Measurements from ENCODE around the gene NETO2. TPM values are rescaled to one million over a fixed set of nuclear protein-coding genes. Genes with fewer than 3 reads are reported as not detected.

The NETO2 gene
- total and polyA plus RNA-seq, 9 of the 15 experiments (the other 6 are each of a cell fraction or from before 2014, with no cell fraction given): 4.1 to 37.0 (median 22.2) TPM

DNA sequence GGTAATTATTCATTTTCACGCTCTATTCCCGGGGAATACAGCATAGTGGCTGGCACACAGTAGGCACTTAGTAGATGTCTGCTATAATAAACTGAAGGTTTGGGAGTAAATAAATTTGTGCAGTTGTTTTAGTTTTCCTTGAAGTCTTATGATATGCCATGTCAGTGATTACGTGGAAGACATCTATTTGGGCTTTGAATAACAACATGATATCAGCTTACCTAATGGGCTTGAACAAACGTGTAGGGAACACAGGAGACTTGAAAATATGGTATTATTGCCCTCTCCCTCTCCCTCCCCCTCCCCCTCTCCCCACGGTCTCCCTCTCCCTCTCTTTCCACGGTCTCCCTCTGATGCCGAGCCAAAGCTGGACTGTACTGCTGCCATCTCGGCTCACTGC lies 36.3 kb upstream of the NETO2 start:
- no peak overlapping the region for H2AFZ ChIP-seq (ENCODE audit: low read depth, low read length)
- H3K4me1 ChIP-seq (replicated peaks in 1 of 2; ENCODE audit: control insufficient read depth in 2 of 2, insufficient read depth in 2 of 2, low read length in 2 of 2): no peaks in the 10 kb centered on the region
- TF ChIP-seq, protein P1, sequence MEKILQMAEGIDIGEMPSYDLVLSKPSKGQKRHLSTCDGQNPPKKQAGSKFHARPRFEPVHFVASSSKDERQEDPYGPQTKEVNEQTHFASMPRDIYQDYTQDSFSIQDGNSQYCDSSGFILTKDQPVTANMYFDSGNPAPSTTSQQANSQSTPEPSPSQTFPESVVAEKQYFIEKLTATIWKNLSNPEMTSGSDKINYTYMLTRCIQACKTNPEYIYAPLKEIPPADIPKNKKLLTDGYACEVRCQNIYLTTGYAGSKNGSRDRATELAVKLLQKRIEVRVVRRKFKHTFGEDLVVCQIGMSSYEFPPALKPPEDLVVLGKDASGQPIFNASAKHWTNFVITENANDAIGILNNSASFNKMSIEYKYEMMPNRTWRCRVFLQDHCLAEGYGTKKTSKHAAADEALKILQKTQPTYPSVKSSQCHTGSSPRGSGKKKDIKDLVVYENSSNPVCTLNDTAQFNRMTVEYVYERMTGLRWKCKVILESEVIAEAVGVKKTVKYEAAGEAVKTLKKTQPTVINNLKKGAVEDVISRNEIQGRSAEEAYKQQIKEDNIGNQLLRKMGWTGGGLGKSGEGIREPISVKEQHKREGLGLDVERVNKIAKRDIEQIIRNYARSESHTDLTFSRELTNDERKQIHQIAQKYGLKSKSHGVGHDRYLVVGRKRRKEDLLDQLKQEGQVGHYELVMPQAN (IDR thresholded peaks at IDR 0.05; ENCODE audit: borderline replicate concordance): no peak
- TF ChIP-seq ZNF224 (CRISPR knock-in tag; IDR thresholded peaks at IDR 0.05): no peak
- TF ChIP-seq ZNF507 (tag; conservative IDR thresholded peaks at IDR 0.05): no peak
- TF ChIP-seq HNRNPUL1 (IDR thresholded peaks at IDR 0.05; ENCODE audit: low read length): no peak
- no peak for TF ChIP-seq CBX1 (IDR thresholded peaks at IDR 0.05; ENCODE audit: low read depth)
- TF ChIP-seq ZNF324 (CRISPR knock-in tag; IDR thresholded peaks at IDR 0.05): no peak
- TF ChIP-seq RBM25 (IDR thresholded peaks at IDR 0.05; ENCODE audit: low read depth, low read length, severe bottlenecking): no peak
- TF ChIP-seq ZNF197 (CRISPR knock-in tag; IDR thresholded peaks at IDR 0.05; ENCODE audit: low read depth): no peak
- TF ChIP-seq, protein P2, sequence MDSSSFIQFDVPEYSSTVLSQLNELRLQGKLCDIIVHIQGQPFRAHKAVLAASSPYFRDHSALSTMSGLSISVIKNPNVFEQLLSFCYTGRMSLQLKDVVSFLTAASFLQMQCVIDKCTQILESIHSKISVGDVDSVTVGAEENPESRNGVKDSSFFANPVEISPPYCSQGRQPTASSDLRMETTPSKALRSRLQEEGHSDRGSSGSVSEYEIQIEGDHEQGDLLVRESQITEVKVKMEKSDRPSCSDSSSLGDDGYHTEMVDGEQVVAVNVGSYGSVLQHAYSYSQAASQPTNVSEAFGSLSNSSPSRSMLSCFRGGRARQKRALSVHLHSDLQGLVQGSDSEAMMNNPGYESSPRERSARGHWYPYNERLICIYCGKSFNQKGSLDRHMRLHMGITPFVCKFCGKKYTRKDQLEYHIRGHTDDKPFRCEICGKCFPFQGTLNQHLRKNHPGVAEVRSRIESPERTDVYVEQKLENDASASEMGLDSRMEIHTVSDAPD (CRISPR knock-in tag; IDR thresholded peaks at IDR 0.05): no peak
- no peak for TF ChIP-seq RFX7 (CRISPR knock-in tag; IDR thresholded peaks at IDR 0.05)
- TF ChIP-seq NFE2L1 (tag; IDR thresholded peaks at IDR 0.05; ENCODE audit: borderline replicate concordance, low read depth): no peak
- no peak for TF ChIP-seq STAT5B (CRISPR knock-in tag; IDR thresholded peaks at IDR 0.05)
- TF ChIP-seq CAMTA2 (CRISPR knock-in tag; conservative IDR thresholded peaks at IDR 0.05): no peak
- TF ChIP-seq, protein P3, sequence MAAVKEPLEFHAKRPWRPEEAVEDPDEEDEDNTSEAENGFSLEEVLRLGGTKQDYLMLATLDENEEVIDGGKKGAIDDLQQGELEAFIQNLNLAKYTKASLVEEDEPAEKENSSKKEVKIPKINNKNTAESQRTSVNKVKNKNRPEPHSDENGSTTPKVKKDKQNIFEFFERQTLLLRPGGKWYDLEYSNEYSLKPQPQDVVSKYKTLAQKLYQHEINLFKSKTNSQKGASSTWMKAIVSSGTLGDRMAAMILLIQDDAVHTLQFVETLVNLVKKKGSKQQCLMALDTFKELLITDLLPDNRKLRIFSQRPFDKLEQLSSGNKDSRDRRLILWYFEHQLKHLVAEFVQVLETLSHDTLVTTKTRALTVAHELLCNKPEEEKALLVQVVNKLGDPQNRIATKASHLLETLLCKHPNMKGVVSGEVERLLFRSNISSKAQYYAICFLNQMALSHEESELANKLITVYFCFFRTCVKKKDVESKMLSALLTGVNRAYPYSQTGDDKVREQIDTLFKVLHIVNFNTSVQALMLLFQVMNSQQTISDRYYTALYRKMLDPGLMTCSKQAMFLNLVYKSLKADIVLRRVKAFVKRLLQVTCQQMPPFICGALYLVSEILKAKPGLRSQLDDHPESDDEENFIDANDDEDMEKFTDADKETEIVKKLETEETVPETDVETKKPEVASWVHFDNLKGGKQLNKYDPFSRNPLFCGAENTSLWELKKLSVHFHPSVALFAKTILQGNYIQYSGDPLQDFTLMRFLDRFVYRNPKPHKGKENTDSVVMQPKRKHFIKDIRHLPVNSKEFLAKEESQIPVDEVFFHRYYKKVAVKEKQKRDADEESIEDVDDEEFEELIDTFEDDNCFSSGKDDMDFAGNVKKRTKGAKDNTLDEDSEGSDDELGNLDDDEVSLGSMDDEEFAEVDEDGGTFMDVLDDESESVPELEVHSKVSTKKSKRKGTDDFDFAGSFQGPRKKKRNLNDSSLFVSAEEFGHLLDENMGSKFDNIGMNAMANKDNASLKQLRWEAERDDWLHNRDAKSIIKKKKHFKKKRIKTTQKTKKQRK (IDR thresholded peaks at IDR 0.05; ENCODE audit: borderline replicate concordance, low read depth, low read length): no peak
- TF ChIP-seq ZNF79 (CRISPR knock-in tag; IDR thresholded peaks at IDR 0.05; ENCODE audit: low read depth): no peak
- TF ChIP-seq ZNF124 (CRISPR knock-in tag; IDR thresholded peaks at IDR 0.05): no peak
- TF ChIP-seq SUPT5H (IDR thresholded peaks at IDR 0.05): no peak
- TF ChIP-seq ZNF282 (CRISPR knock-in tag; IDR thresholded peaks at IDR 0.05): no peak
- WGBS (ENCODE audit: insufficient coverage, low coverage, missing lambda C conversion rate): 75% methylated on average over 4 of the region's 8 CpGs
- DNase-seq (ENCODE audit: extremely low read depth in 1 of 4, low spot score in 3 of 4) (no peak), FAIRE-seq (no peak), ATAC-seq (no peak)
- POLR2A ChIA-PET: no interaction called here
- H3K36me3 ChIP-seq (ENCODE audit: control insufficient read depth, insufficient read depth, low read length): no peaks in the 10 kb centered on the region; the same call in 2 of the 3 replicates
- H3K27me3 ChIP-seq (ENCODE audit: control insufficient read depth in 2 of 2, insufficient read depth in 2 of 2, low read length in 2 of 2): no peaks in the 10 kb centered on the region
- no peaks in the 10 kb centered on the region for H3K9me1 ChIP-seq (ENCODE audit: control insufficient read depth, insufficient read depth, low read length)
- no peaks in the 10 kb centered on the region for H3K79me2 ChIP-seq (ENCODE audit: control insufficient read depth, insufficient read depth, low read length)
- H3K9me3 ChIP-seq (replicated peaks; ENCODE audit: control insufficient read depth, insufficient read depth, low read depth, low read length): no peaks in the 10 kb centered on the region
- intact Hi-C loops (cut with micrococcal nuclease) (no loop called here), in situ Hi-C loops (cut with MboI) (no loop called here)
- H4K20me1 ChIP-seq (replicated peaks; ENCODE audit: control insufficient read depth, insufficient read depth, low read length): no peaks in the 10 kb centered on the region
- CTCF ChIA-PET (ENCODE audit: low intra/inter-chr PET ratio): no interaction called here
- no TSS peak for BruUV-seq (replicated peaks)
- no peak overlapping the region for H3K4me2 ChIP-seq (ENCODE audit: insufficient read depth, low read length)
- H3K27ac ChIP-seq (ENCODE audit: extremely low read depth, low read depth, low read length): no peak overlapping the region
- no peak overlapping the region for H3K9ac ChIP-seq (ENCODE audit: insufficient read depth in 1 of 2, low read depth in 2 of 2, low read length in 2 of 2)
- H3K4me3 ChIP-seq: no peak overlapping the region
